ENCODE data around the gene DNAH6.

DNAH6 gene

GRCh38 chr2:84704505-84705244 is 188.4 kb downstream of the DNAH6 start:
- no peaks in the 10 kb centered on the region for H3K79me1 ChIP-seq (ENCODE audit: low read depth, low read length)
- no peak overlapping the region for H3K4me2 ChIP-seq (ENCODE audit: insufficient read depth, low read length, poor library complexity, severe bottlenecking)
- no peak overlapping the region for H2BK15ac ChIP-seq (ENCODE audit: low read length)
- H2BK5ac ChIP-seq (ENCODE audit: low read length), result no peak overlapping the region
- no peak overlapping the region for H2AK5ac ChIP-seq (ENCODE audit: low read depth, low read length)
- H2BK12ac ChIP-seq (ENCODE audit: low read length), result no peak overlapping the region
- no peak overlapping the region for H3K27ac ChIP-seq (replicated peaks; ENCODE audit: low read length)
- DNase-seq (ENCODE audit: low spot score), result no peak
- H3K14ac ChIP-seq (ENCODE audit: low read length), result no peak overlapping the region
- WGBS, 2 donors (ENCODE audit: extremely low coverage in 2 of 2, insufficient read length in 2 of 2, insufficient replicate concordance in 1 of 2), result no CpG with 5 or more reads among the region's 6 CpGs
- no peaks in the 10 kb centered on the region for H3K36me3 ChIP-seq (replicated peaks in 1 of 2; ENCODE audit: control insufficient read depth in 2 of 2, insufficient read depth in 2 of 2, low read length in 2 of 2)
- H2AFZ ChIP-seq (ENCODE audit: low read length), result no peak overlapping the region
- no peaks in the 10 kb centered on the region for H3K4me1 ChIP-seq (ENCODE audit: control insufficient read depth in 2 of 2, insufficient read depth in 1 of 2, low read depth in 1 of 2, low read length in 2 of 2)
- H3K4ac ChIP-seq (ENCODE audit: low read length), result no peak overlapping the region
- H3K23ac ChIP-seq (ENCODE audit: low read depth, low read length, poor library complexity), result no peak overlapping the region
- H3K9me3 ChIP-seq (replicated peaks in 1 of 2; ENCODE audit: control insufficient read depth in 2 of 2, insufficient read depth in 1 of 2, low read depth in 1 of 2, low read length in 2 of 2), result peaks cover 0 to 4% of the 10 kb centered on the region in 2 donors
- no peak overlapping the region for H3K9ac ChIP-seq (ENCODE audit: low read depth, low read length, poor library complexity)
- no peak overlapping the region for H4K8ac ChIP-seq (ENCODE audit: low read depth, low read length)
- no peaks in the 10 kb centered on the region for H3K27me3 ChIP-seq (ENCODE audit: control insufficient read depth in 3 of 3, insufficient read depth in 3 of 3, low read depth in 1 of 3, low read length in 3 of 3)
- no peak overlapping the region for H2BK120ac ChIP-seq (ENCODE audit: low read depth, low read length)
- no peak overlapping the region for H3K4me3 ChIP-seq (ENCODE audit: low read length in 2 of 2)
- H3K18ac ChIP-seq (ENCODE audit: low read length), result no peak overlapping the region
- H4K91ac ChIP-seq (ENCODE audit: low read depth, low read length, poor library complexity), result no peak overlapping the region

GRCh38 chr2:84705858-84706257 is 189.6 kb downstream of the DNAH6 start:
- no peak overlapping the region for H3K27ac ChIP-seq (replicated peaks; ENCODE audit: low read length)
- no peak overlapping the region for H4K91ac ChIP-seq (ENCODE audit: low read depth, low read length, poor library complexity)
- H2BK120ac ChIP-seq (ENCODE audit: low read depth, low read length), result no peak overlapping the region
- peaks cover 0 to 4% of the 10 kb centered on the region in 2 donors for H3K9me3 ChIP-seq (replicated peaks in 1 of 2; ENCODE audit: control insufficient read depth in 2 of 2, insufficient read depth in 1 of 2, low read depth in 1 of 2, low read length in 2 of 2)
- H3K79me1 ChIP-seq (ENCODE audit: low read depth, low read length), result no peaks in the 10 kb centered on the region
- no peak overlapping the region for H3K4me2 ChIP-seq (ENCODE audit: insufficient read depth, low read length, poor library complexity, severe bottlenecking)
- H3K4me3 ChIP-seq (ENCODE audit: low read length in 2 of 2), result no peak overlapping the region
- H2BK15ac ChIP-seq (ENCODE audit: low read length), result no peak overlapping the region
- no peak overlapping the region for H3K23ac ChIP-seq (ENCODE audit: low read depth, low read length, poor library complexity)
- DNase-seq (ENCODE audit: low spot score), result no peak
- H2AK5ac ChIP-seq (ENCODE audit: low read depth, low read length), result no peak overlapping the region
- no CpG with 5 or more reads among the region's 2 CpGs for WGBS, 2 donors (ENCODE audit: extremely low coverage in 2 of 2, insufficient read length in 2 of 2, insufficient replicate concordance in 1 of 2)
- no peak overlapping the region for H2BK5ac ChIP-seq (ENCODE audit: low read length)
- no peak overlapping the region for H4K8ac ChIP-seq (ENCODE audit: low read depth, low read length)
- H2AFZ ChIP-seq (ENCODE audit: low read length), result no peak overlapping the region
- H3K18ac ChIP-seq (ENCODE audit: low read length), result no peak overlapping the region
- no peaks in the 10 kb centered on the region for H3K4me1 ChIP-seq (ENCODE audit: control insufficient read depth in 2 of 2, insufficient read depth in 1 of 2, low read depth in 1 of 2, low read length in 2 of 2)
- no peak overlapping the region for H3K4ac ChIP-seq (ENCODE audit: low read length)
- no peaks in the 10 kb centered on the region for H3K36me3 ChIP-seq (replicated peaks in 1 of 2; ENCODE audit: control insufficient read depth in 2 of 2, insufficient read depth in 2 of 2, low read length in 2 of 2)
- H3K27me3 ChIP-seq (ENCODE audit: control insufficient read depth in 3 of 3, insufficient read depth in 3 of 3, low read depth in 1 of 3, low read length in 3 of 3), result no peaks in the 10 kb centered on the region
- no peak overlapping the region for H2BK12ac ChIP-seq (ENCODE audit: low read length)
- no peak overlapping the region for H3K9ac ChIP-seq (ENCODE audit: low read depth, low read length, poor library complexity)
- H3K14ac ChIP-seq (ENCODE audit: low read length), result no peak overlapping the region

- no peak for DNase-seq (ENCODE audit: low spot score)
- H3K79me1 ChIP-seq (ENCODE audit: low read depth, low read length), result no peaks in the 10 kb centered on the region
- no peak overlapping the region for H2AFZ ChIP-seq (ENCODE audit: low read length)
These were observed 192.1 kb downstream of the DNAH6 start for GRCh38 chr2:84708442-84708841.

GRCh38 chr2:84711651-84712050 is 195.4 kb downstream of the DNAH6 start:
- no CpG with 5 or more reads among the region's 1 CpG for WGBS, 2 donors (ENCODE audit: extremely low coverage in 2 of 2, insufficient read length in 2 of 2, insufficient replicate concordance in 1 of 2)
- H3K4me2 ChIP-seq (ENCODE audit: insufficient read depth, low read length, poor library complexity, severe bottlenecking), result no peak overlapping the region
- H3K9ac ChIP-seq (ENCODE audit: low read depth, low read length, poor library complexity), result no peak overlapping the region
- H3K18ac ChIP-seq (ENCODE audit: low read length), result no peak overlapping the region
- no peak overlapping the region for H3K27ac ChIP-seq (replicated peaks; ENCODE audit: low read length)
- no peak for DNase-seq (ENCODE audit: low spot score)
- no peak overlapping the region for H3K4me3 ChIP-seq (ENCODE audit: low read length in 2 of 2)
- H2BK120ac ChIP-seq (ENCODE audit: low read depth, low read length), result no peak overlapping the region
- no peak overlapping the region for H3K14ac ChIP-seq (ENCODE audit: low read length)
- no peaks in the 10 kb centered on the region for H3K9me3 ChIP-seq (replicated peaks in 1 of 2; ENCODE audit: control insufficient read depth in 2 of 2, insufficient read depth in 1 of 2, low read depth in 1 of 2, low read length in 2 of 2)
- H4K8ac ChIP-seq (ENCODE audit: low read depth, low read length), result no peak overlapping the region
- no peaks in the 10 kb centered on the region for H3K36me3 ChIP-seq (replicated peaks in 1 of 2; ENCODE audit: control insufficient read depth in 2 of 2, insufficient read depth in 2 of 2, low read length in 2 of 2)
- no peak overlapping the region for H2BK5ac ChIP-seq (ENCODE audit: low read length)
- H3K79me1 ChIP-seq (ENCODE audit: low read depth, low read length), result no peaks in the 10 kb centered on the region
- no peak overlapping the region for H2AFZ ChIP-seq (ENCODE audit: low read length)
- no peak overlapping the region for H3K23ac ChIP-seq (ENCODE audit: low read depth, low read length, poor library complexity)
- H2AK5ac ChIP-seq (ENCODE audit: low read depth, low read length), result no peak overlapping the region
- peaks cover 0 to 1% of the 10 kb centered on the region in 2 donors for H3K4me1 ChIP-seq (ENCODE audit: control insufficient read depth in 2 of 2, insufficient read depth in 1 of 2, low read depth in 1 of 2, low read length in 2 of 2)
- no peak overlapping the region for H3K4ac ChIP-seq (ENCODE audit: low read length)
- no peak overlapping the region for H2BK15ac ChIP-seq (ENCODE audit: low read length)
- no peak overlapping the region for H4K91ac ChIP-seq (ENCODE audit: low read depth, low read length, poor library complexity)
- no peaks in the 10 kb centered on the region for H3K27me3 ChIP-seq (ENCODE audit: control insufficient read depth in 3 of 3, insufficient read depth in 3 of 3, low read depth in 1 of 3, low read length in 3 of 3)
- H2BK12ac ChIP-seq (ENCODE audit: low read length), result no peak overlapping the region

More at GRCh38 chr2:84708442-84708841, 192.1 kb downstream of the DNAH6 start:
- Histone ChIP-seq H3K4ac (ENCODE audit: low read length) (no peak overlapping the region), H3K23ac (ENCODE audit: low read depth, low read length, poor library complexity) (no peak overlapping the region), H3K9ac (ENCODE audit: low read depth, low read length, poor library complexity) (no peak overlapping the region), H2AK5ac (ENCODE audit: low read depth, low read length) (no peak overlapping the region), H3K4me2 (ENCODE audit: insufficient read depth, low read length, poor library complexity, severe bottlenecking) (no peak overlapping the region), H4K8ac (ENCODE audit: low read depth, low read length) (no peak overlapping the region), H2BK12ac (ENCODE audit: low read length) (no peak overlapping the region), H3K27ac (replicated peaks; ENCODE audit: low read length) (no peak overlapping the region), H2BK5ac (ENCODE audit: low read length) (no peak overlapping the region), H2BK120ac (ENCODE audit: low read depth, low read length) (no peak overlapping the region), H2BK15ac (ENCODE audit: low read length) (no peak overlapping the region), H3K4me3 (ENCODE audit: low read length in 2 of 2) (no peak overlapping the region), H3K4me1 (ENCODE audit: control insufficient read depth in 2 of 2, insufficient read depth in 1 of 2, low read depth in 1 of 2, low read length in 2 of 2) (no peaks in the 10 kb centered on the region), H4K91ac (ENCODE audit: low read depth, low read length, poor library complexity) (no peak overlapping the region), H3K36me3 (replicated peaks in 1 of 2; ENCODE audit: control insufficient read depth in 2 of 2, insufficient read depth in 2 of 2, low read length in 2 of 2) (no peaks in the 10 kb centered on the region), H3K9me3 (replicated peaks in 1 of 2; ENCODE audit: control insufficient read depth in 2 of 2, insufficient read depth in 1 of 2, low read depth in 1 of 2, low read length in 2 of 2) (no peaks in the 10 kb centered on the region), H3K14ac (ENCODE audit: low read length) (no peak overlapping the region), H3K27me3 (ENCODE audit: control insufficient read depth in 3 of 3, insufficient read depth in 3 of 3, low read depth in 1 of 3, low read length in 3 of 3) (no peaks in the 10 kb centered on the region), H3K18ac (ENCODE audit: low read length) (no peak overlapping the region)

Data from neuronal stem cell (in vitro differentiated cells).